H1 (cell line): ENCODE results near the gene NECTIN2. TPM values are rescaled to one million over a fixed set of nuclear protein-coding genes. Genes with fewer than 3 reads are reported as not detected.

ENCODE experiments used
- CTCF ChIA-PET: fragments of 300-600 bp; sonication (Branson Sonifier 250); formaldehyde crosslinking; loops from one replicate; lab custom pipeline; 2021; ENCODE audit not compliant: partially characterized antibody; lab: Charles Lee
- POLR2A ChIA-PET: fragments of 300-600 bp; sonication (Branson Sonifier 250); formaldehyde crosslinking; loops from one replicate; lab custom pipeline; 2021; ENCODE audit warnings: inconsistent platforms; ENCODE audit not compliant: partially characterized antibody; lab: Charles Lee
- DNase-seq, 2 experiments: peaks; one replicate each; pipeline versions ENCODE4 v3.0.0 to v3.0.0-alpha.2; 2010 to 2022; ENCODE audit warnings: low spot score in 2 of 2, low read depth in 1 of 2, mixed read lengths in 1 of 2
- FAIRE-seq: peaks from 2 replicates; lab custom pipeline; 2011; peaks lifted over from hg19 to GRCh38; lab: Jason Lieb, UNC
- H2AFZ ChIP-seq: 2 replicates; pipeline ENCODE4 v1.8.1; 2012; ENCODE audit warnings: low read length, inconsistent platforms
- H2AK5ac ChIP-seq: 2 replicates; pipeline ENCODE4 v1.6.1; 2013; ENCODE audit warnings: low read depth, low read length
- H2BK120ac ChIP-seq: replicated peaks from 2 replicates; pipeline ENCODE3; 2013; ENCODE audit warnings: low read depth, low read length, inconsistent platforms
- H2BK12ac ChIP-seq: 2 replicates; pipeline ENCODE4 v1.6.1; 2013; ENCODE audit warnings: low read depth, low read length
- H2BK15ac ChIP-seq: 2 replicates; pipeline ENCODE4 v1.6.1; 2013; ENCODE audit warnings: low read length
- H2BK20ac ChIP-seq: 2 replicates; pipeline ENCODE4 v1.6.1; 2013; ENCODE audit warnings: low read length
- H2BK5ac ChIP-seq: 2 replicates; pipeline ENCODE4 v1.6.1; 2013; ENCODE audit warnings: low read depth, low read length
- H3K14ac ChIP-seq: 2 replicates; pipeline ENCODE4 v1.6.1; 2013; ENCODE audit warnings: inconsistent platforms; ENCODE audit not compliant: insufficient read length
- H3K18ac ChIP-seq: 2 replicates; pipeline ENCODE4 v1.6.1; 2013; ENCODE audit warnings: low read length; ENCODE audit errors: extremely low read depth
- H3K23ac ChIP-seq: 2 replicates; pipeline ENCODE4 v1.6.1; 2013; ENCODE audit warnings: inconsistent platforms; ENCODE audit not compliant: insufficient read length
- H3K23me2 ChIP-seq: 2 replicates; pipeline ENCODE4 v1.6.1; 2013; ENCODE audit warnings: low read depth, low read length
- H3K27ac ChIP-seq: 2 replicates; pipeline ENCODE4 v1.6.1; 2011; ENCODE audit warnings: low read depth, low read length, inconsistent platforms
- H3K27me3 ChIP-seq, 4 experiments: replicated peaks in 1 of 4; 1 replicate in 1 of 4; 2 replicates in 3 of 4; pipeline versions ENCODE4 v1.6.1 to v1.8.1; 2011 to 2013; ENCODE audit warnings: low read length in 3 of 4, mild to moderate bottlenecking in 3 of 4, inconsistent platforms in 2 of 4, mixed read lengths in 2 of 4, moderate library complexity in 1 of 4; ENCODE audit not compliant: control insufficient read depth in 3 of 4, insufficient read depth in 3 of 4; ENCODE audit errors: extremely low read depth in 1 of 4
- H3K36me3 ChIP-seq, 4 experiments: 2 replicates each; pipeline versions ENCODE4 v1.6.1 to v1.8.1; 2011 to 2013; ENCODE audit warnings: mild to moderate bottlenecking in 4 of 4, low read length in 3 of 4, moderate library complexity in 2 of 4, control low read depth in 1 of 4, inconsistent platforms in 1 of 4; ENCODE audit not compliant: insufficient read depth in 4 of 4, control insufficient read depth in 2 of 4
- H3K4ac ChIP-seq: replicated peaks from 2 replicates; pipeline ENCODE3; 2013; ENCODE audit warnings: low read length, low read depth, mixed read lengths, inconsistent platforms; ENCODE audit not compliant: insufficient read length
- H3K4me1 ChIP-seq, 4 experiments: replicated peaks in 1 of 4; 1 replicate in 1 of 4; 2 replicates in 3 of 4; pipeline versions ENCODE4 v1.6.1 to v1.8.1; 2011 to 2013; ENCODE audit warnings: low read length in 3 of 4, inconsistent platforms in 2 of 4, mixed read lengths in 1 of 4; ENCODE audit not compliant: insufficient read depth in 4 of 4, control insufficient read depth in 3 of 4
- H3K4me2 ChIP-seq, 2 experiments: 2 replicates each; pipeline versions ENCODE4 v1.6.1 to v1.8.1; 2011 to 2013; ENCODE audit warnings: low read depth in 2 of 2, low read length in 2 of 2, control low read depth in 1 of 2, inconsistent platforms in 1 of 2, mild to moderate bottlenecking in 1 of 2; ENCODE audit not compliant: insufficient read depth in 1 of 2
- H3K4me3 ChIP-seq, 4 experiments: fragments of 200-600, 300-600 bp in 1 of 4; sonication (generic), shearing (Covaris generic), sonication (Bioruptor Twin) in 1 of 4; 2 replicates each; pipeline versions ENCODE4 v1.5.1 to v1.8.1; 2011 to 2016; ENCODE audit warnings: low read length in 4 of 4, low read depth in 3 of 4, control low read depth in 2 of 4, inconsistent platforms in 2 of 4, mild to moderate bottlenecking in 2 of 4, mixed read lengths in 1 of 4, moderate library complexity in 1 of 4; ENCODE audit not compliant: insufficient read depth in 2 of 4; ENCODE audit errors: extremely low read depth in 1 of 4
- H3K56ac ChIP-seq: replicated peaks from 2 replicates; pipeline ENCODE3; 2013; ENCODE audit warnings: low read depth, mild to moderate bottlenecking, mixed read lengths, low read length, inconsistent platforms; ENCODE audit not compliant: insufficient read length
- H3K79me1 ChIP-seq: 2 replicates; pipeline ENCODE4 v1.6.1; 2013; ENCODE audit warnings: low read depth, low read length, control low read depth
- H3K79me2 ChIP-seq, 2 experiments: 2 replicates each; pipeline versions ENCODE4 v1.6.1 to v1.8.1; 2012 to 2013; ENCODE audit warnings: low read length in 2 of 2, mild to moderate bottlenecking in 2 of 2, inconsistent platforms in 1 of 2; ENCODE audit not compliant: insufficient read depth in 2 of 2, control insufficient read depth in 1 of 2
- H3K9ac ChIP-seq, 4 experiments: replicated peaks in 1 of 4; 1 replicate in 1 of 4; 2 replicates in 3 of 4; pipeline versions ENCODE4 v1.6.1 to v1.8.1; 2011 to 2013; ENCODE audit warnings: low read depth in 3 of 4, low read length in 3 of 4, control low read depth in 2 of 4, mild to moderate bottlenecking in 2 of 4, moderate library complexity in 2 of 4, inconsistent platforms in 1 of 4; ENCODE audit errors: extremely low read depth in 1 of 4
- H3K9me3 ChIP-seq, 2 experiments: 2 replicates each; pipeline versions ENCODE4 v1.6.1 to v1.8.1; 2012 to 2013; ENCODE audit warnings: mild to moderate bottlenecking in 2 of 2, moderate library complexity in 2 of 2, control low read depth in 1 of 2, inconsistent platforms in 1 of 2, low read depth in 1 of 2, low read length in 1 of 2, mixed read lengths in 1 of 2; ENCODE audit not compliant: insufficient read depth in 2 of 2
- H4K20me1 ChIP-seq, 2 experiments: replicated peaks in 1 of 2; 2 replicates each; pipeline versions ENCODE3 to v1.8.1; 2011 to 2013; ENCODE audit warnings: inconsistent platforms in 2 of 2, low read length in 2 of 2, mild to moderate bottlenecking in 1 of 2; ENCODE audit not compliant: insufficient read depth in 2 of 2, control insufficient read depth in 1 of 2
- H4K5ac ChIP-seq: 2 replicates; pipeline ENCODE4 v1.6.1; 2013; ENCODE audit warnings: low read length, low read depth, mixed read lengths, inconsistent platforms; ENCODE audit not compliant: insufficient read length
- H4K8ac ChIP-seq: 2 replicates; pipeline ENCODE4 v1.8.0; 2013; ENCODE audit warnings: mild to moderate bottlenecking, moderate library complexity, low read length, inconsistent platforms; ENCODE audit not compliant: insufficient read depth; ENCODE audit errors: extremely low read depth
- H4K91ac ChIP-seq: replicated peaks from 2 replicates; pipeline ENCODE3; 2013; ENCODE audit warnings: low read length, mixed read lengths, inconsistent platforms; ENCODE audit not compliant: insufficient read length
- ATF2 ChIP-seq: IDR thresholded peaks from 2 replicates; pipeline ENCODE4 v1.6.1; 2012; ENCODE audit warnings: low read length, inconsistent platforms
- KDM5A ChIP-seq: fragments of 200-600 bp; IDR thresholded peaks from 2 replicates; pipeline ENCODE4 v1.7.1; 2012; ENCODE audit warnings: mild to moderate bottlenecking, low read length, inconsistent platforms, mixed read lengths
- RNF2 ChIP-seq: fragments of 200-900, 300-1000 bp; sonication (generic); IDR thresholded peaks from 2 replicates; pipeline ENCODE4 v1.7.1; 2016; ENCODE audit warnings: borderline replicate concordance, low read depth, mild to moderate bottlenecking, antibody characterized with exemption, low read length; ENCODE audit not compliant: poor library complexity, severe bottlenecking; ENCODE audit errors: missing control alignments
- SP4 ChIP-seq: IDR thresholded peaks from 2 replicates; pipeline ENCODE4 v1.6.1; 2012; ENCODE audit warnings: low read length, inconsistent platforms
- WGBS, 2 experiments: shearing (Covaris generic) in 1 of 2; methylation state at CpG; one replicate each; pipeline versions ENCODE4 v1.1.6 to v1.1.7; 2013 to 2015; ENCODE audit warnings: low lambda C conversion rate in 2 of 2, mixed read lengths in 2 of 2, inconsistent platforms in 1 of 2, low coverage in 1 of 2, missing lambda C conversion rate in 1 of 2; ENCODE audit not compliant: insufficient replicate concordance in 2 of 2, insufficient coverage in 1 of 2, insufficient read length in 1 of 2; ENCODE audit errors: extremely low coverage in 1 of 2, missing lambda C conversion rate in 1 of 2; 5-methylcytosine and 5-hydroxymethylcytosine counted together
- polyA plus RNA-seq, 7 experiments: library from polyadenylated mRNA; depleted of rRNA in 3 of 7; stranded (reverse) in 5 of 7; unstranded in 2 of 7; fragments of >200 nt in 5 of 7; fragments of 200-250 nt in 2 of 7; gene quantifications; 1 replicate in 5 of 7; 2 replicates in 1 of 7; 4 replicates in 1 of 7; pipeline versions ENCODE4 v1.2.1 to v1.2.3, GENCODE V29; 2011 to 2013; ENCODE audit warnings: missing spikeins in 2 of 7, mixed read lengths in 2 of 7
- total RNA-seq: library from RNA; stranded (reverse); fragmentation: NEBNext Ultra II Directional; extraction: Animal tissue kit (Norgen Biotek cat#: 25700); gene quantifications from 2 replicates; pipeline ENCODE4 v1.2.1, GENCODE V29; 2021

NECTIN2 gene
- total and polyA plus RNA-seq, 2 of the 8 experiments (the other 6 are each of a cell fraction or from before 2014, with no cell fraction given) = 184 to 237 TPM

- Histone ChIP-seq H2BK120ac (no peak overlapping the region), H2AFZ (no peak overlapping the region), H3K27ac (no peak overlapping the region), H2BK12ac (no peak overlapping the region), H3K23me2 (peaks cover 17% of the 10 kb centered on the region), H4K91ac (no peak overlapping the region), H4K8ac (no peak overlapping the region), H3K4me3 (no peak overlapping the region), H4K5ac (no peak overlapping the region), H2BK15ac (no peak overlapping the region), H4K20me1 (peaks cover 9 to 12% of the 10 kb centered on the region in 2 experiments), H3K27me3 (no peaks in the 10 kb centered on the region), H3K9me3 (no peaks in the 10 kb centered on the region), H3K36me3 (peaks cover 8 to 48% (median 15%) of the 10 kb centered on the region in 4 experiments; a peak in 6 of 8 replicates), H3K4me2 (no peak overlapping the region), H3K9ac (no peak overlapping the region), H3K4ac (no peak overlapping the region), H3K18ac (no peak overlapping the region), H3K14ac (no peak overlapping the region), H3K56ac (no peak overlapping the region), H3K23ac (no peak overlapping the region), H2AK5ac (no peak overlapping the region), H3K79me2 (peaks cover 7 to 12% of the 10 kb centered on the region in 2 experiments), H3K4me1 (peaks cover 5 to 9% (median 7%) of the 10 kb centered on the region in 4 experiments), H2BK20ac (no peak overlapping the region), H2BK5ac (no peak overlapping the region), H3K79me1 (peaks cover 11% of the 10 kb centered on the region)
- FAIRE-seq = no peak
- TF ChIP-seq KDM5A (no peak), SP4 (no peak), ATF2 (no peak), RNF2 (no peak)
- 90% methylated on average over 4 of the region's 4 CpGs; no CpG with 5 or more reads in 1 of the 2 experiments for WGBS, 2 experiments
- CTCF ChIA-PET = interaction anchor here (1.5 kb wide), 1 partner anchor 37 kb away, joined by 4 read pairs; no protein-coding TSS in a partner anchor
- POLR2A ChIA-PET = interaction anchor here (0.7 to 1.3 kb wide), 9 partner anchors 9 to 123 kb away, joined by 3 to 6 read pairs (median 3); no protein-coding TSS in a partner anchor
- DNase-seq = no peak
Observed at GRCh38 chr19:44887648-44888047, 41.6 kb downstream of the NECTIN2 start.
